ENCODE measurements around the gene DOCK1. TPM values are rescaled to one million over a fixed set of nuclear protein-coding genes. Genes with fewer than 3 reads are reported as not detected.

DOCK1 gene
- polyA plus RNA-seq, 1 of the 3 experiments (the other 2 are of a cell fraction), result 15.5 TPM

DNA sequence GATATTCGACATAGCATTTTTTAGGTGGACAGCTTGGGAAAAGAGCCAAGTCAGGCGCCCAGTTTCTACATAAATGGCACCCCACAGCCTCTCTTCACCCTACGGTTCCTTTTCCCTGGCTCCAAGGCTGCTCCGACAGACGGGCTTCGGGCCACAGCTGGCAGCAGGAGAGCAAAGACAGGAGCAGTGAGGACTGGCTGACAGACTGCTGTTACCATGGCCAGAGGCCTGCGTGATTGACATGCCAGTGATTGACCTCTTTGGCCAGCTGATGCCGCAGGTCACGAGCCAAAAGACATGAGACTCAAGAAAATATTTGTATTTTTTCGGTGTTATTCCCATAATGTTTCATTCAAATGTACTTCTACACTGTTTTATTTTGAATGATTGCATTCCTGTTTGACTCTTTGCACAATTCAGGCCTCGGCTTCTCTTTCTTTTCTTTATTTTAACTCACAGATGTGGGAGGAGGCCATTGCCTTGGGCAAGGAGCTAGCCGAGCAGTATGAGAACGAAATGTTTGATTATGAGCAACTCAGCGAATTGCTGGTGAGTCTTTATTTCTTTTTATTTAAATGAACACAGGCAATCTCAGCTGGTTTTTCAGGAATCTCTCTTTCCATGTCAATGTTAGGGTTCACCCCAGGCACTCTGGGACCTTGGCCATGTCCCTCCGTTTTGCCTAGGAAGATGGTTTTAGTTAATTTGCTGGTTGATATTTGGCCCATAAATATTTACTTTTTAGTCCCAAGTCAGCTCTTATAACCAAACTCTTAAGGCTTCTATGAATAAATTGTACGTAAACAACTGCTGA, 497.6 kb downstream of the DOCK1 start:
- no peak overlapping the region for H2AFZ ChIP-seq (ENCODE audit: low read depth)
- WGBS (ENCODE audit: low lambda C conversion rate), result 95% methylated on average over 15 of the region's 16 CpGs
- H3K9me2 ChIP-seq, result no peaks in the 10 kb centered on the region
- H3K27ac ChIP-seq (ENCODE audit: low read depth in 2 of 2, low read length in 1 of 2), result no peak overlapping the region
- H3K4me1 ChIP-seq (ENCODE audit: control insufficient read depth in 1 of 2, insufficient read depth in 2 of 2, low read depth in 1 of 2, low read length in 1 of 2), result peaks cover 0 to 27% of the 10 kb centered on the region in 2 experiments; a peak in 3 of 4 replicates
- H3K9ac ChIP-seq, result no peak overlapping the region
- H3K9me3 ChIP-seq, result no peaks in the 10 kb centered on the region
- ChIA-PET POLR2A (no interaction called here), CTCF (interaction anchor here (0.7 kb wide), 1 partner anchor 206 kb away, joined by 3 read pairs; the partner anchor contains the start of gene INSYN2A)
- H4K20me1 ChIP-seq (ENCODE audit: insufficient read depth), result peaks cover 4% of the 10 kb centered on the region; the same call in 1 of the 2 replicates
- peaks cover 3% of the 10 kb centered on the region for H3F3A ChIP-seq (replicated peaks; ENCODE audit: insufficient read depth)
- peaks cover 0 to 4% of the 10 kb centered on the region in 2 experiments for H3K36me3 ChIP-seq (replicated peaks in 1 of 2; ENCODE audit: control insufficient read depth in 1 of 2, insufficient read depth in 2 of 2, low read length in 1 of 2)
- no peaks in the 10 kb centered on the region for H3K27me3 ChIP-seq (ENCODE audit: insufficient read depth)
- TF ChIP-seq EZH2phosphoT487 (IDR thresholded peaks at IDR 0.05; ENCODE audit: borderline replicate concordance, low read depth) (no peak), MEF2A (IDR thresholded peaks at IDR 0.05; ENCODE audit: borderline replicate concordance, low read depth) (no peak), CHD2 (IDR thresholded peaks at IDR 0.05; ENCODE audit: low read length, partially characterized antibody) (no peak), JUND (IDR thresholded peaks at IDR 0.05) (no peak), POLR2AphosphoS5 (IDR thresholded peaks at IDR 0.05; ENCODE audit: low read depth, low read length) (no peak), TCF12 (IDR thresholded peaks at IDR 0.05) (no peak), RXRA (IDR thresholded peaks at IDR 0.05; ENCODE audit: borderline replicate concordance, low read depth) (no peak), TAF1 (IDR thresholded peaks at IDR 0.05; ENCODE audit: borderline replicate concordance, low read depth, low read length) (no peak), RFX5 (IDR thresholded peaks at IDR 0.05; ENCODE audit: low read length) (no peak), MXI1 (IDR thresholded peaks at IDR 0.05; ENCODE audit: low read depth, low read length) (no peak), GABPA (IDR thresholded peaks at IDR 0.05; ENCODE audit: low read depth) (no peak), YY1 (IDR thresholded peaks at IDR 0.05; ENCODE audit: low read depth) (no peak)
- TF ChIP-seq, protein P1, sequence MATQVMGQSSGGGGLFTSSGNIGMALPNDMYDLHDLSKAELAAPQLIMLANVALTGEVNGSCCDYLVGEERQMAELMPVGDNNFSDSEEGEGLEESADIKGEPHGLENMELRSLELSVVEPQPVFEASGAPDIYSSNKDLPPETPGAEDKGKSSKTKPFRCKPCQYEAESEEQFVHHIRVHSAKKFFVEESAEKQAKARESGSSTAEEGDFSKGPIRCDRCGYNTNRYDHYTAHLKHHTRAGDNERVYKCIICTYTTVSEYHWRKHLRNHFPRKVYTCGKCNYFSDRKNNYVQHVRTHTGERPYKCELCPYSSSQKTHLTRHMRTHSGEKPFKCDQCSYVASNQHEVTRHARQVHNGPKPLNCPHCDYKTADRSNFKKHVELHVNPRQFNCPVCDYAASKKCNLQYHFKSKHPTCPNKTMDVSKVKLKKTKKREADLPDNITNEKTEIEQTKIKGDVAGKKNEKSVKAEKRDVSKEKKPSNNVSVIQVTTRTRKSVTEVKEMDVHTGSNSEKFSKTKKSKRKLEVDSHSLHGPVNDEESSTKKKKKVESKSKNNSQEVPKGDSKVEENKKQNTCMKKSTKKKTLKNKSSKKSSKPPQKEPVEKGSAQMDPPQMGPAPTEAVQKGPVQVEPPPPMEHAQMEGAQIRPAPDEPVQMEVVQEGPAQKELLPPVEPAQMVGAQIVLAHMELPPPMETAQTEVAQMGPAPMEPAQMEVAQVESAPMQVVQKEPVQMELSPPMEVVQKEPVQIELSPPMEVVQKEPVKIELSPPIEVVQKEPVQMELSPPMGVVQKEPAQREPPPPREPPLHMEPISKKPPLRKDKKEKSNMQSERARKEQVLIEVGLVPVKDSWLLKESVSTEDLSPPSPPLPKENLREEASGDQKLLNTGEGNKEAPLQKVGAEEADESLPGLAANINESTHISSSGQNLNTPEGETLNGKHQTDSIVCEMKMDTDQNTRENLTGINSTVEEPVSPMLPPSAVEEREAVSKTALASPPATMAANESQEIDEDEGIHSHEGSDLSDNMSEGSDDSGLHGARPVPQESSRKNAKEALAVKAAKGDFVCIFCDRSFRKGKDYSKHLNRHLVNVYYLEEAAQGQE (IDR thresholded peaks at IDR 0.05; ENCODE audit: low read depth, low read length), result no peak
- TF ChIP-seq, protein P2, sequence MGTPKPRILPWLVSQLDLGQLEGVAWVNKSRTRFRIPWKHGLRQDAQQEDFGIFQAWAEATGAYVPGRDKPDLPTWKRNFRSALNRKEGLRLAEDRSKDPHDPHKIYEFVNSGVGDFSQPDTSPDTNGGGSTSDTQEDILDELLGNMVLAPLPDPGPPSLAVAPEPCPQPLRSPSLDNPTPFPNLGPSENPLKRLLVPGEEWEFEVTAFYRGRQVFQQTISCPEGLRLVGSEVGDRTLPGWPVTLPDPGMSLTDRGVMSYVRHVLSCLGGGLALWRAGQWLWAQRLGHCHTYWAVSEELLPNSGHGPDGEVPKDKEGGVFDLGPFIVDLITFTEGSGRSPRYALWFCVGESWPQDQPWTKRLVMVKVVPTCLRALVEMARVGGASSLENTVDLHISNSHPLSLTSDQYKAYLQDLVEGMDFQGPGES (IDR thresholded peaks at IDR 0.05; ENCODE audit: low read depth, low read length), result no peak
- TF ChIP-seq, protein P3, sequence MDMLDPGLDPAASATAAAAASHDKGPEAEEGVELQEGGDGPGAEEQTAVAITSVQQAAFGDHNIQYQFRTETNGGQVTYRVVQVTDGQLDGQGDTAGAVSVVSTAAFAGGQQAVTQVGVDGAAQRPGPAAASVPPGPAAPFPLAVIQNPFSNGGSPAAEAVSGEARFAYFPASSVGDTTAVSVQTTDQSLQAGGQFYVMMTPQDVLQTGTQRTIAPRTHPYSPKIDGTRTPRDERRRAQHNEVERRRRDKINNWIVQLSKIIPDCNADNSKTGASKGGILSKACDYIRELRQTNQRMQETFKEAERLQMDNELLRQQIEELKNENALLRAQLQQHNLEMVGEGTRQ (IDR thresholded peaks at IDR 0.05; ENCODE audit: borderline replicate concordance, low read depth, low read length), result no peak
- TF ChIP-seq, protein P4, sequence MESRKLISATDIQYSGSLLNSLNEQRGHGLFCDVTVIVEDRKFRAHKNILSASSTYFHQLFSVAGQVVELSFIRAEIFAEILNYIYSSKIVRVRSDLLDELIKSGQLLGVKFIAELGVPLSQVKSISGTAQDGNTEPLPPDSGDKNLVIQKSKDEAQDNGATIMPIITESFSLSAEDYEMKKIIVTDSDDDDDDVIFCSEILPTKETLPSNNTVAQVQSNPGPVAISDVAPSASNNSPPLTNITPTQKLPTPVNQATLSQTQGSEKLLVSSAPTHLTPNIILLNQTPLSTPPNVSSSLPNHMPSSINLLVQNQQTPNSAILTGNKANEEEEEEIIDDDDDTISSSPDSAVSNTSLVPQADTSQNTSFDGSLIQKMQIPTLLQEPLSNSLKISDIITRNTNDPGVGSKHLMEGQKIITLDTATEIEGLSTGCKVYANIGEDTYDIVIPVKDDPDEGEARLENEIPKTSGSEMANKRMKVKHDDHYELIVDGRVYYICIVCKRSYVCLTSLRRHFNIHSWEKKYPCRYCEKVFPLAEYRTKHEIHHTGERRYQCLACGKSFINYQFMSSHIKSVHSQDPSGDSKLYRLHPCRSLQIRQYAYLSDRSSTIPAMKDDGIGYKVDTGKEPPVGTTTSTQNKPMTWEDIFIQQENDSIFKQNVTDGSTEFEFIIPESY (IDR thresholded peaks at IDR 0.05; ENCODE audit: borderline replicate concordance, low read depth), result no peak
- DNase-seq, result no peak
- H3K79me2 ChIP-seq (ENCODE audit: insufficient read depth), result no peaks in the 10 kb centered on the region
- H3K4me2 ChIP-seq, result no peak overlapping the region
- no peak overlapping the region for H3K4me3 ChIP-seq (ENCODE audit: low read depth in 2 of 2, low read length in 1 of 2)

Data from SK-N-SH (cell line).